Spleen (tissue), 7 donors: Measurements from ENCODE around the gene FEZ2.

Source experiments
- POLR2A ChIP-seq, 3 donors: fragments of 450-650 bp; IDR thresholded peaks; one replicate each; pipeline ENCODE4 v1.5.1; 2017; ENCODE audit warnings: antibody characterized with exemption in 3 of 3, mild to moderate bottlenecking in 1 of 3
- POLR2AphosphoS5 ChIP-seq, 3 donors: sonication (generic); formaldehyde crosslinking; IDR thresholded peaks; one replicate each; pipeline ENCODE4 v1.5.1; 2017; ENCODE audit warnings: antibody characterized with exemption in 3 of 3
- TF ChIP-seq, protein P1 (sequence below), 11 experiments: fragments of 200-600 bp in 7 of 11; fragments of 450-650 bp in 4 of 11; sonication (generic) in 4 of 11; IDR thresholded peaks in 8 of 11; conservative IDR thresholded peaks in 3 of 11; 1 replicate in 7 of 11; 2 replicates in 4 of 11; pipeline versions ENCODE4 v1.4.0 to v1.8.0; 2016 to 2021; ENCODE audit warnings: antibody characterized with exemption in 11 of 11, inconsistent platforms in 4 of 11, mild to moderate bottlenecking in 1 of 11
- donor health status: DM: no; HTN: no; CAD: no; lungs with moderate emphysema.
- donor health status: DM: no; HTN: no; CAD: no.
- donor health status: DM: no; HTN: no; CAD: no.

DNA sequence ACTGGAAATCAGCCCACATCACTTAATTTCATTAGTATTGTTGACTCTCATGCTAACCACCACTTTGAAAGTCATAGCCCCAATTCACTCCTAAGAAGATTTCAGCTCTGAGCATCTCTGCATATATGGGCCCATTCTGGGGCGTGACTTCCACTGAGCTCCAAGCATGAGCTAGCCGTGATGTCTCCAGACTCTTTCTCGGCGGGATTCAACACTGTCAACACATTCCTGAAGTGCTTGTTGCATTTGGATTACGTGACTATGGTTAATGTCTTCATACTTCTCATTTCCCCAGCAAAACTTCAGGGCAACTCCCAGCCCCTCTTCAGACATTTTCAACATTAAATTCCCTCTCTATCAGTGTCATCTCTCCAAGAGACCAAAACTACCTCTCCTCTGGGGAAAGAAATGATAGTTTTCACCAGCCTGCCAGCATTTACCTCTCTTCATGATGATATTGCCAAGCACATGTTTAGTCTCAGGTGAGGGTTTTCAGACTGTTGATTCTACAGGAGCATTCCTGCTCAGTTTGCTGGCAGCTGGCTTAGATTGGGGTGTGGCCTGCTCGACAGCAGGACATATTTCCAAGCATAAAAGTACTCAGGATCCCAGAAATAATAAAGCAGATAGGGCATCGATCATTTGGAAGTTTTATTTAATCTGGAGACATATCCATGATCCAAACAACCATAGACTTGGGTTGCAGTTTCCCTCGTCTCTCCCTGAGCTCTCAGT, 81.7 kb downstream of the FEZ2 start:
- TF ChIP-seq POLR2A (IDR thresholded peaks at IDR 0.05): no peak
- TF ChIP-seq, protein P1, sequence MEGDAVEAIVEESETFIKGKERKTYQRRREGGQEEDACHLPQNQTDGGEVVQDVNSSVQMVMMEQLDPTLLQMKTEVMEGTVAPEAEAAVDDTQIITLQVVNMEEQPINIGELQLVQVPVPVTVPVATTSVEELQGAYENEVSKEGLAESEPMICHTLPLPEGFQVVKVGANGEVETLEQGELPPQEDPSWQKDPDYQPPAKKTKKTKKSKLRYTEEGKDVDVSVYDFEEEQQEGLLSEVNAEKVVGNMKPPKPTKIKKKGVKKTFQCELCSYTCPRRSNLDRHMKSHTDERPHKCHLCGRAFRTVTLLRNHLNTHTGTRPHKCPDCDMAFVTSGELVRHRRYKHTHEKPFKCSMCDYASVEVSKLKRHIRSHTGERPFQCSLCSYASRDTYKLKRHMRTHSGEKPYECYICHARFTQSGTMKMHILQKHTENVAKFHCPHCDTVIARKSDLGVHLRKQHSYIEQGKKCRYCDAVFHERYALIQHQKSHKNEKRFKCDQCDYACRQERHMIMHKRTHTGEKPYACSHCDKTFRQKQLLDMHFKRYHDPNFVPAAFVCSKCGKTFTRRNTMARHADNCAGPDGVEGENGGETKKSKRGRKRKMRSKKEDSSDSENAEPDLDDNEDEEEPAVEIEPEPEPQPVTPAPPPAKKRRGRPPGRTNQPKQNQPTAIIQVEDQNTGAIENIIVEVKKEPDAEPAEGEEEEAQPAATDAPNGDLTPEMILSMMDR (IDR thresholded peaks at IDR 0.05 in 8 of 11, conservative IDR thresholded peaks at IDR 0.05 in 3 of 11): no peak
- no peak for TF ChIP-seq POLR2AphosphoS5 (IDR thresholded peaks at IDR 0.05)
